KMS-11 (cell line): ENCODE results near the gene PYCR2.

Experiments used
- H2AFZ ChIP-seq: fragments of 200-600 bp; sonication (generic); 2 replicates; pipeline ENCODE4 v1.6.1; 2016; ENCODE audit warnings: antibody characterized with exemption, mixed run types, low read depth
- H3K27ac ChIP-seq: fragments of 200-600 bp; sonication (generic); 2 replicates; pipeline ENCODE4 v1.6.1; 2016; ENCODE audit warnings: mild to moderate bottlenecking, mixed run types
- H3K27me3 ChIP-seq: fragments of 200-600 bp; sonication (generic); 2 replicates; pipeline ENCODE4 v1.6.1; 2017; ENCODE audit warnings: mild to moderate bottlenecking, low read depth, mixed run types, moderate library complexity; ENCODE audit not compliant: insufficient read depth
- H3K36me3 ChIP-seq: fragments of 200-600 bp; sonication (generic); 2 replicates; pipeline ENCODE4 v1.6.1; 2017; ENCODE audit warnings: mild to moderate bottlenecking, mixed run types; ENCODE audit not compliant: insufficient read depth
- H3K4me1 ChIP-seq: fragments of 200-600 bp; sonication (generic); 2 replicates; pipeline ENCODE4 v1.6.1; 2016; ENCODE audit warnings: mild to moderate bottlenecking, low read depth, mixed run types; ENCODE audit not compliant: poor library complexity, severe bottlenecking
- H3K4me2 ChIP-seq: fragments of 200-600 bp; sonication (generic); 2 replicates; pipeline ENCODE4 v1.7.0; 2016; ENCODE audit warnings: mild to moderate bottlenecking, mixed run types
- H3K4me3 ChIP-seq: fragments of 200-600 bp; sonication (generic); IDR thresholded peaks from 2 replicates; pipeline ENCODE4 v1.6.1; 2017; ENCODE audit warnings: low read depth, low read length, mixed read lengths; ENCODE audit not compliant: insufficient read depth
- H3K79me2 ChIP-seq: fragments of 200-600 bp; sonication (generic); 2 replicates; pipeline ENCODE4 v1.6.1; 2016; ENCODE audit warnings: low read depth, mixed run types; ENCODE audit not compliant: insufficient read depth
- H3K9ac ChIP-seq: fragments of 200-600 bp; sonication (generic); 2 replicates; pipeline ENCODE4 v1.6.1; 2016; ENCODE audit warnings: mild to moderate bottlenecking, mixed run types
- H4K20me1 ChIP-seq: fragments of 200-600 bp; sonication (generic); 2 replicates; pipeline ENCODE4 v1.6.1; 2016; ENCODE audit warnings: mild to moderate bottlenecking, mixed run types; ENCODE audit not compliant: insufficient read depth
- TF ChIP-seq, protein P1 (sequence below): fragments of 200-600 bp; sonication (generic); conservative IDR thresholded peaks from 2 replicates; pipeline ENCODE4 v1.6.1; 2017; ENCODE audit warnings: low read depth, mild to moderate bottlenecking, antibody characterized with exemption, low read length, moderate library complexity, mixed read lengths

PYCR2 gene

DNA sequence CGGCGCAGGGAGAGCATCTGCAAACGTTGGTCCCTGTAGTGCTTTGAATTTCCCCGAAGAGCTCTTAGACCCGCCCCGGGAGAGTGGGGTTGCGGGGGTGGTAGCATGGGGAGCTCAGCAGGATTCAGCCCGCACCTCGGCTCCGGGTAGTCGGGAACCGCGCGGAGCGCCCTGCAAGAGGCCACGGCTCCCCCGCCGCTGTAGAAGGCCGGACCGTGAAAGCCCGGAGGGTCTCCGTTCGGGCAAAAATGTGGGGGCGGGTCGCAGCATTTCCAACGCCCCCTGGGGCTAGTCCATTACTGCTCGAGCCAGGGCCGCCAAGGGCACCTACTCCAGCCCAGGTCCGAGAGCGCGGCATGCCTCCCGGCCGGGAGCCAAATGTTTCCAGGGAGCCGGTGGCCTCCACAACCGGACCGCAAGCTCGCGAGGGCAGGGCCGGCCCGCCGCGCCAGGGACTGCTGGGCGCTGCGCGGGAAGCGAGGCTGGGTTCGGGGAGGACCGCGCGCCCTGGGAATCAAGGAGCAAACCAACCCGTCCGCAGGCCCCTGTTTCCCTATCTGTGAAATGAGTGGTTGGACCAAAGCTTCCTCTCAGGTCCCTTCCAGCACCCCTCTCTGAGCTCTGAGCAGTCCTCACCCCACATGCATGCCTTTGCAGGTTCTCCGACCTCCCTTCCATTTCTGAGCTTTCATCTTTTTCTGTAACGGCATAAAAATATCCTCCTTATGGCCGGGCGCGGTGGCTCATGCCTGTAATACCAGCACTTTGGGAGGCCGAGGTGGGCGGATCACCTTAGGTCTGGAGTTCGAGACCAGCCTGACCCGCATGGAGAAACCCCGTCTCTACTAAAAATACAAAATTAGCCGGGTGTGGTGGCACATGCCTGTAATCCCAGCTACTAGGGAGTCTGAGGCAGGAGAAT, 41.1 kb downstream of the PYCR2 start:
- peak overlapping the region; percentile 98 for H2AFZ ChIP-seq
- H3K27me3 ChIP-seq, result no peaks in the 10 kb centered on the region
- H3K4me1 ChIP-seq, result peaks cover 53% of the 10 kb centered on the region
- peak overlapping the region; percentile 82 for H3K27ac ChIP-seq
- H3K4me2 ChIP-seq, result peak overlapping the region; percentile 90
- H3K9ac ChIP-seq, result peak overlapping the region; percentile 77
- TF ChIP-seq, protein P1, sequence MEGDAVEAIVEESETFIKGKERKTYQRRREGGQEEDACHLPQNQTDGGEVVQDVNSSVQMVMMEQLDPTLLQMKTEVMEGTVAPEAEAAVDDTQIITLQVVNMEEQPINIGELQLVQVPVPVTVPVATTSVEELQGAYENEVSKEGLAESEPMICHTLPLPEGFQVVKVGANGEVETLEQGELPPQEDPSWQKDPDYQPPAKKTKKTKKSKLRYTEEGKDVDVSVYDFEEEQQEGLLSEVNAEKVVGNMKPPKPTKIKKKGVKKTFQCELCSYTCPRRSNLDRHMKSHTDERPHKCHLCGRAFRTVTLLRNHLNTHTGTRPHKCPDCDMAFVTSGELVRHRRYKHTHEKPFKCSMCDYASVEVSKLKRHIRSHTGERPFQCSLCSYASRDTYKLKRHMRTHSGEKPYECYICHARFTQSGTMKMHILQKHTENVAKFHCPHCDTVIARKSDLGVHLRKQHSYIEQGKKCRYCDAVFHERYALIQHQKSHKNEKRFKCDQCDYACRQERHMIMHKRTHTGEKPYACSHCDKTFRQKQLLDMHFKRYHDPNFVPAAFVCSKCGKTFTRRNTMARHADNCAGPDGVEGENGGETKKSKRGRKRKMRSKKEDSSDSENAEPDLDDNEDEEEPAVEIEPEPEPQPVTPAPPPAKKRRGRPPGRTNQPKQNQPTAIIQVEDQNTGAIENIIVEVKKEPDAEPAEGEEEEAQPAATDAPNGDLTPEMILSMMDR, result no peak
- no peaks in the 10 kb centered on the region for H4K20me1 ChIP-seq
- peaks cover 29% of the 10 kb centered on the region; the same call in 1 of the 2 replicates for H3K79me2 ChIP-seq
- no peak overlapping the region for H3K4me3 ChIP-seq
- no peaks in the 10 kb centered on the region for H3K36me3 ChIP-seq

DNA sequence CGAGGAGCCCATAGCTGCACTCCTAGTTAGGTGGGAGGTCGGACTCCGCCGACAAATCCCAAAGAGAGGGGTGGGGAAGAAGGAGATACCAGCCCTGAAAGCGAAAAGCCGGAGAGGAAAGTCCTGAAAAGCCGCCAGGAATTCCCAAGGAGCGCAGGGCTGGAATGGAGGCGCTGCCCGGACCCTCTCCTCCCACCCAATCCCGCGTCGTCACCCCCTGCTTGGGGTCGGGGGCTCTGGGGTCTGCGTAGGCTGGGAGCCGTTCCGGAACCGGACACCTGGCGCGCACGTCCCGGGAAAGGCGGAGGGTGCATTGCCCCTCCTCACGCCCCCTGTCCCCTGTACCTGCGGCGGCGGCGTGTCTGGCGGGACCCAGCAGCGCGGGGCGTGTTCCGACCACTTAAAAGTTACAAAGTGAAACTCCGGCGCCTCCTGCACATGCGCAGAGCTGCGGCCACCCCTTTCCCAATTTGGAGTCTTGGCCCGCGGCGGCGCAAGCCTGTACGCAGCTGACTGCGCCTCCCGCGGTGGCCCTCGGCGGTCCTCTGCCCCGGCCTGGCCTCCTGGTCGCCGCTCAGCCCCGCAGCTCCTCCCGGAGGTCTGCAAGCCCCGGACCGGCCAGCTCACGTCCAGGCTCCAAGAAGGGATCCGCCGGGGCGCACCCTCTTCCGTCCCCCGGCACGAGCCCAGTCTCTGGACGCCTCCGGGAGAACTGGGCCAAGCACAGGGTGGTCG, 41.9 kb downstream of the PYCR2 start, which contains the start of gene TMEM63A:
Gene TMEM63A, minus strand, starts transcription at position 422 of the 735 bp plus-strand sequence. CDS start 4,800 bp downstream, outside the sequence.
- peak within 1 kb of the TSS; percentile 90 for H3K4me2 ChIP-seq
- TF ChIP-seq, protein P1, result no peak
- H3K9ac ChIP-seq, result peak within 1 kb of the TSS; percentile 77
- peak within 1 kb of the TSS; percentile 82 for H3K27ac ChIP-seq
- H3K4me3 ChIP-seq, result peak within 1 kb of the TSS; percentile 92
- H3K79me2 ChIP-seq, result peaks cover 30% of the 10 kb centered on the region; the same call in 1 of the 2 replicates
- no peaks in the 10 kb centered on the region for H3K36me3 ChIP-seq
- no peaks in the 10 kb centered on the region for H3K27me3 ChIP-seq
- peak within 1 kb of the TSS; percentile 98 for H2AFZ ChIP-seq
- H3K4me1 ChIP-seq, result peaks cover 59% of the 10 kb centered on the region
- no peaks in the 10 kb centered on the region for H4K20me1 ChIP-seq

DNA sequence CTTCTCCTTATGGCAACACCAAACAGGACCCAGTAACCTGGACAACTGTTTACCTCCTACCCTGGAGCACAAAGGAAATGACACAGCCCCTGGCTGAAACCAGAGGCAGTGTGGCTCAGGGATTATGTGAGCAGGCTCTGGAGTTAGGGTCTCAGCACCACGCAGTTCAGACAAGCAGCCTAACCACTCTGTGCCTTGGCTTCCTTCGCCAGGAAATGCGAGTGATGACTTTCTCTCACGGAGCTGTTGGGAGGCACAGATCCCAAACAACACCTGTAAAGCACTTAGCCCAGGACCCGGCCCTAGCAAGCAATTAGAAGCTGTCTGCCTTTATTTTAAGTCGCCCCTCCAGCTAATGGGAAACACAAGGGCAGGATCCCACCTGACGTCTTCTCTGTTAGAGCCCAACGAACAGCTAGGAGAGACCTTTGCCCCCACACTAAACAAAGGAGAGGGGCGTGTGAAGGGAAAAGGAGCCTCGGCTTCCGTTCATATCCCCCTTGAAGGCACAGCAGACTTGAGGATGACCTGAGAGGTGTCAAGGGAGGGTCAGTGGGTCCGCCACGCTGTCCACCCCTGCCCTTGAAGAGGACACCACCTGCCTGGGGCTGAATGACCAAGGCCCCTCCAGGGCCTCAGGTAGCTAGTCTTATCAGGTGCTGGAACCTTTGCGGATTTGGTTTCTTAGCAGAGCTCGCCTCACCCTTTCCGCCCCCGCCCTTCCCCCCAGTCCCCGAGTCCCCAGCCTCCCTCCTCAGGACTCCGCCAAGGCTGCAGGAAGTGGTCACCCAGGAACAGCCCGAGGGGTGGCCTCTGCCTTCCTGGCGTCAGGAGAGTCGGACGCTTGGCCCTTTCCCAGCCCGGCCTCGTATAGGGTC, 42.7 kb downstream of the PYCR2 start:
- H4K20me1 ChIP-seq, result no peaks in the 10 kb centered on the region
- H3K9ac ChIP-seq, result peak overlapping the region; percentile 77
- peaks cover 30% of the 10 kb centered on the region; the same call in 1 of the 2 replicates for H3K79me2 ChIP-seq
- peak overlapping the region; percentile 90 for H3K4me2 ChIP-seq
- H3K4me3 ChIP-seq, result peak overlapping the region; percentile 92
- peak overlapping the region; percentile 82 for H3K27ac ChIP-seq
- H3K4me1 ChIP-seq, result peaks cover 59% of the 10 kb centered on the region
- TF ChIP-seq, protein P1, result no peak
- no peaks in the 10 kb centered on the region for H3K27me3 ChIP-seq
- H3K36me3 ChIP-seq, result no peaks in the 10 kb centered on the region
- peak overlapping the region; percentile 98 for H2AFZ ChIP-seq

DNA sequence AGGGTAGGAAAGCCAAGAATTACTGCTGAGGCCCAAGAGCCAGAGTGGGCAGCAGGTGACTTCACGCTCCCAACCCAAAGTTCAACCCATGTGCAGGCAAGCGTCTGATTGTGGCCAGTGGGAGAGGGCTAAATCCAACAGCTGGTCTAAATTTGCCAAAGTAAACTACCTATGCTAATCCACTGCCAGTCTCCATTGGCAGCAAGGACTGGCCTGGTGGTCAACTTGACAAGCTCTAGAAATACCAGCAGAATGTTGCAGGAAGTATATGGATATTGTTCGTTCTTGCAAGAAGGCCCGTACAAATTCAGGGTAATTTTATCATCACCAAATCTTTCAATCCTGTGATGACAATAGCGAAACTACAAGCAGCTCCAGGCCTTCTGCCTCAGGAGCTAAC, 43.4 kb downstream of the PYCR2 start:
- Histone ChIP-seq H3K36me3 (no peaks in the 10 kb centered on the region), H3K27me3 (no peaks in the 10 kb centered on the region), H3K4me3 (no peak overlapping the region), H3K27ac (peak overlapping the region; percentile 82), H3K4me1 (peaks cover 66% of the 10 kb centered on the region), H2AFZ (no peak overlapping the region), H3K4me2 (peak overlapping the region; percentile 90), H3K9ac (peak overlapping the region; percentile 77; the same call in 1 of the 2 replicates), H3K79me2 (peaks cover 30% of the 10 kb centered on the region; the same call in 1 of the 2 replicates), H4K20me1 (no peaks in the 10 kb centered on the region)
- TF ChIP-seq, protein P1, result no peak
